Measurements from ENCODE around the gene TUBGCP6.

- TF ChIP-seq CTCF (IDR thresholded peaks at IDR 0.05) (no peak), POLR2AphosphoS5 (IDR thresholded peaks at IDR 0.05) (no peak), POLR2A (IDR thresholded peaks at IDR 0.05) (no peak)
These were observed 41.5 kb upstream of the TUBGCP6 start for GRCh38 chr22:50286275-50286674.

Measured in breast epithelium (tissue), 3 donors.